GM21390 (cell line): ENCODE data around the gene CNTNAP3.
"Not testable (repeated sequence)": the region's sequence is repeated elsewhere in the genome, so short reads cannot be mapped to it uniquely, and the experiment has no call there.

Source experiments
- ATAC-seq: cut with Tn5 transposase; IDR thresholded peaks from one replicate; pipeline ENCODE4 v1.9.1; 2021; ENCODE audit not compliant: unreplicated experiment

Gene CNTNAP3

GRCh38 chr9:39287980-39288379 is at the start of gene CNTNAP3:
Gene CNTNAP3, minus strand, starts transcription at chr9:39288167. Its CDS starts 103 bp downstream, at chr9:39288064.
- ATAC-seq: not testable (repeated sequence)

GRCh38 chr9:39279995-39280394 is 8.0 kb downstream of the CNTNAP3 start:
- ATAC-seq: not testable (repeated sequence)

GRCh38 chr9:39242513-39242912 is 45.5 kb downstream of the CNTNAP3 start:
- ATAC-seq: not testable (repeated sequence)

GRCh38 chr9:39232130-39232991 is 55.6 kb downstream of the CNTNAP3 start:
- ATAC-seq: not testable (repeated sequence)

- not testable (repeated sequence) for ATAC-seq
Measured at GRCh38 chr9:39215976-39216375, 72.0 kb downstream of the CNTNAP3 start.

- ATAC-seq: not testable (repeated sequence)
Measured at GRCh38 chr9:39209773-39210172, 78.2 kb downstream of the CNTNAP3 start.

- not testable (repeated sequence) for ATAC-seq
Measured at GRCh38 chr9:39206643-39207042, 81.3 kb downstream of the CNTNAP3 start.

- not testable (repeated sequence) for ATAC-seq
Measured at GRCh38 chr9:39205842-39206241, 82.1 kb downstream of the CNTNAP3 start.

GRCh38 chr9:39200412-39200811 is 87.6 kb downstream of the CNTNAP3 start:
- ATAC-seq: not testable (repeated sequence)

- not testable (repeated sequence) for ATAC-seq
Measured at GRCh38 chr9:39198000-39198709, 89.8 kb downstream of the CNTNAP3 start.

GRCh38 chr9:39171370-39171769 is 116.6 kb downstream of the CNTNAP3 start:
- not testable (repeated sequence) for ATAC-seq

- not testable (repeated sequence) for ATAC-seq
Measured at GRCh38 chr9:39157714-39158113, 130.3 kb downstream of the CNTNAP3 start.

- not testable (repeated sequence) for ATAC-seq
Measured at GRCh38 chr9:39132826-39133552, 155.0 kb downstream of the CNTNAP3 start.

GRCh38 chr9:39121401-39121800 is 166.6 kb downstream of the CNTNAP3 start:
- not testable (repeated sequence) for ATAC-seq

GRCh38 chr9:39111746-39112145 is 176.2 kb downstream of the CNTNAP3 start:
- ATAC-seq: not testable (repeated sequence)

GRCh38 chr9:39108145-39108544 is 179.8 kb downstream of the CNTNAP3 start:
- ATAC-seq: no peak

GRCh38 chr9:39097208-39097607 is 190.8 kb downstream of the CNTNAP3 start:
- not testable (repeated sequence) for ATAC-seq

- ATAC-seq: not testable (repeated sequence)
Measured at GRCh38 chr9:39085311-39085710, 202.7 kb downstream of the CNTNAP3 start.

- ATAC-seq: not testable (repeated sequence)
Measured at GRCh38 chr9:39082574-39082973, 205.4 kb downstream of the CNTNAP3 start.

- not testable (repeated sequence) for ATAC-seq
Measured at GRCh38 chr9:39080081-39080480, 207.9 kb downstream of the CNTNAP3 start.
